ENCODE measurements around the gene RELL2. TPM values are rescaled to one million over a fixed set of nuclear protein-coding genes. Genes with fewer than 3 reads are reported as not detected.

Gene RELL2
- total RNA-seq, 1 experiment from 2014 or later, result 23.8 TPM

- CTCF ChIA-PET, result interaction anchor here (4.0 kb wide), 1 partner anchor 10 kb away, joined by 35 read pairs; no protein-coding TSS in a partner anchor
- Mint-ChIP-seq H3K27me3 (ENCODE audit: low read depth) (no peaks in the 10 kb centered on the region), H3K4me1 (peaks cover 14% of the 10 kb centered on the region), H3K4me3 (no peak overlapping the region), H3K36me3 (no peaks in the 10 kb centered on the region), H3K27ac (no peak overlapping the region), H3K9me3 (no peaks in the 10 kb centered on the region)
- no peak for ATAC-seq
- DNase-seq (ENCODE audit: low spot score), result no peak
- TF ChIP-seq MXD4 (CRISPR knock-in tag; IDR thresholded peaks at IDR 0.05; ENCODE audit: borderline replicate concordance) (no peak), NR2C2 (CRISPR knock-in tag; IDR thresholded peaks at IDR 0.05) (no peak), PRDM15 (CRISPR knock-in tag; IDR thresholded peaks at IDR 0.05) (no peak), IRF1 (CRISPR knock-in tag; IDR thresholded peaks at IDR 0.05) (no peak), TEAD4 (CRISPR knock-in tag; IDR thresholded peaks at IDR 0.05) (no peak), SMAD4 (CRISPR knock-in tag; IDR thresholded peaks at IDR 0.05) (no peak), MAX (CRISPR knock-in tag; IDR thresholded peaks at IDR 0.05) (no peak), ATF1 (CRISPR knock-in tag; IDR thresholded peaks at IDR 0.05) (no peak), ZNF423 (CRISPR knock-in tag; IDR thresholded peaks at IDR 0.05) (no peak), ZNF263 (CRISPR knock-in tag; IDR thresholded peaks at IDR 0.05; ENCODE audit: low read depth) (no peak), NR3C1 (CRISPR knock-in tag; conservative IDR thresholded peaks at IDR 0.05; ENCODE audit: low read depth) (no peak), ZNF219 (CRISPR knock-in tag; IDR thresholded peaks at IDR 0.05; ENCODE audit: borderline replicate concordance) (no peak), NR1H2 (CRISPR knock-in tag; IDR thresholded peaks at IDR 0.05) (no peak), GTF2I (CRISPR knock-in tag; conservative IDR thresholded peaks at IDR 0.05) (no peak), HMGXB4 (CRISPR knock-in tag; IDR thresholded peaks at IDR 0.05) (no peak)
- TF ChIP-seq, protein P1, sequence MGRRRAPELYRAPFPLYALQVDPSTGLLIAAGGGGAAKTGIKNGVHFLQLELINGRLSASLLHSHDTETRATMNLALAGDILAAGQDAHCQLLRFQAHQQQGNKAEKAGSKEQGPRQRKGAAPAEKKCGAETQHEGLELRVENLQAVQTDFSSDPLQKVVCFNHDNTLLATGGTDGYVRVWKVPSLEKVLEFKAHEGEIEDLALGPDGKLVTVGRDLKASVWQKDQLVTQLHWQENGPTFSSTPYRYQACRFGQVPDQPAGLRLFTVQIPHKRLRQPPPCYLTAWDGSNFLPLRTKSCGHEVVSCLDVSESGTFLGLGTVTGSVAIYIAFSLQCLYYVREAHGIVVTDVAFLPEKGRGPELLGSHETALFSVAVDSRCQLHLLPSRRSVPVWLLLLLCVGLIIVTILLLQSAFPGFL (CRISPR knock-in tag; IDR thresholded peaks at IDR 0.05; ENCODE audit: borderline replicate concordance), result no peak
- TF ChIP-seq, protein P2, sequence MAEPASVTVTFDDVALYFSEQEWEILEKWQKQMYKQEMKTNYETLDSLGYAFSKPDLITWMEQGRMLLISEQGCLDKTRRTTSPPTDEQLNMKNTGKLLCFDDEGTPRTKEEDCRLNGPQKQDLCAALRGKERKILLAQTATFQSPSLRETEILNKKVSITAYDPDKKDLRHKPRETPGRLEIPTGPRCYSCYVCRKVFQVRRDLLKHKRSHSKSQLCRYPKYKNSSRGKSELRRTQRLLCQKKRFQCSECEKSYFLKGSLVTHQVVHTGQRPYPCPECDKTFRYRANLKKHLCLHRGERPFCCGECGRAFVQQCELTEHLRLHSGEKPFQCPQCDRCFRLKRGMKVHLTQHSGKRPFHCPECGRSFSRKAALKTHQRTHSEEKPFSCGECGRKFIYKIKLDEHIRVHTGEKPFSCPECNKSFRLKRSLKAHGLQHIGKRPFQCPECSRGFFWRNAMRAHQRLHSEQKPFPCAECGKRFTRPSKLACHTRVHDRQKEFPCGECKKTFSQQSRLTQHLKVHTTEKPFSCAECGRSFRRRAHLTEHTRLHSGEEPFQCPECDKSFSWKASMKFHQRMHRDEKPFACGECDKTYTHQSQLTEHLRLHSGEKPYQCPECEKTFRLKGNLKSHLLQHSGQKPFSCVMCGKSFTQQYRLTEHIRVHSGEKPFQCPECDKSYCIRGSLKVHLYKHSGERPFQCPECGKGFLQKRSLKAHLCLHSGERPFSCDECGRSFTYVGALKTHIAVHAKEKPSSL (CRISPR knock-in tag; conservative IDR thresholded peaks at IDR 0.05), result no peak
- TF ChIP-seq, protein P3, sequence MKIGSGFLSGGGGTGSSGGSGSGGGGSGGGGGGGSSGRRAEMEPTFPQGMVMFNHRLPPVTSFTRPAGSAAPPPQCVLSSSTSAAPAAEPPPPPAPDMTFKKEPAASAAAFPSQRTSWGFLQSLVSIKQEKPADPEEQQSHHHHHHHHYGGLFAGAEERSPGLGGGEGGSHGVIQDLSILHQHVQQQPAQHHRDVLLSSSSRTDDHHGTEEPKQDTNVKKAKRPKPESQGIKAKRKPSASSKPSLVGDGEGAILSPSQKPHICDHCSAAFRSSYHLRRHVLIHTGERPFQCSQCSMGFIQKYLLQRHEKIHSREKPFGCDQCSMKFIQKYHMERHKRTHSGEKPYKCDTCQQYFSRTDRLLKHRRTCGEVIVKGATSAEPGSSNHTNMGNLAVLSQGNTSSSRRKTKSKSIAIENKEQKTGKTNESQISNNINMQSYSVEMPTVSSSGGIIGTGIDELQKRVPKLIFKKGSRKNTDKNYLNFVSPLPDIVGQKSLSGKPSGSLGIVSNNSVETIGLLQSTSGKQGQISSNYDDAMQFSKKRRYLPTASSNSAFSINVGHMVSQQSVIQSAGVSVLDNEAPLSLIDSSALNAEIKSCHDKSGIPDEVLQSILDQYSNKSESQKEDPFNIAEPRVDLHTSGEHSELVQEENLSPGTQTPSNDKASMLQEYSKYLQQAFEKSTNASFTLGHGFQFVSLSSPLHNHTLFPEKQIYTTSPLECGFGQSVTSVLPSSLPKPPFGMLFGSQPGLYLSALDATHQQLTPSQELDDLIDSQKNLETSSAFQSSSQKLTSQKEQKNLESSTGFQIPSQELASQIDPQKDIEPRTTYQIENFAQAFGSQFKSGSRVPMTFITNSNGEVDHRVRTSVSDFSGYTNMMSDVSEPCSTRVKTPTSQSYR (CRISPR knock-in tag; IDR thresholded peaks at IDR 0.05), result no peak
- TF ChIP-seq, protein P4, sequence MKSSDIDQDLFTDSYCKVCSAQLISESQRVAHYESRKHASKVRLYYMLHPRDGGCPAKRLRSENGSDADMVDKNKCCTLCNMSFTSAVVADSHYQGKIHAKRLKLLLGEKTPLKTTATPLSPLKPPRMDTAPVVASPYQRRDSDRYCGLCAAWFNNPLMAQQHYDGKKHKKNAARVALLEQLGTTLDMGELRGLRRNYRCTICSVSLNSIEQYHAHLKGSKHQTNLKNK (CRISPR knock-in tag; IDR thresholded peaks at IDR 0.05), result no peak
- TF ChIP-seq, protein P5, sequence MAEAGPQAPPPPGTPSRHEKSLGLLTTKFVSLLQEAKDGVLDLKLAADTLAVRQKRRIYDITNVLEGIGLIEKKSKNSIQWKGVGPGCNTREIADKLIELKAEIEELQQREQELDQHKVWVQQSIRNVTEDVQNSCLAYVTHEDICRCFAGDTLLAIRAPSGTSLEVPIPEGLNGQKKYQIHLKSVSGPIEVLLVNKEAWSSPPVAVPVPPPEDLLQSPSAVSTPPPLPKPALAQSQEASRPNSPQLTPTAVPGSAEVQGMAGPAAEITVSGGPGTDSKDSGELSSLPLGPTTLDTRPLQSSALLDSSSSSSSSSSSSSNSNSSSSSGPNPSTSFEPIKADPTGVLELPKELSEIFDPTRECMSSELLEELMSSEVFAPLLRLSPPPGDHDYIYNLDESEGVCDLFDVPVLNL (CRISPR knock-in tag; IDR thresholded peaks at IDR 0.05; ENCODE audit: borderline replicate concordance, low read depth), result no peak
- POLR2A ChIA-PET, result no interaction called here
Measured at GRCh38 chr5:141602606-141603005, 34.2 kb upstream of the RELL2 start.

All from WTC11 (cell line).